Measurements from ENCODE around the gene SPX. TPM values are rescaled to one million over a fixed set of nuclear protein-coding genes. Genes with fewer than 3 reads are reported as not detected.

The SPX gene
- total and polyA plus RNA-seq, 2 donors (not counting 3 experiments of a cell fraction or from before 2014, with no cell fraction given), result 0.06 TPM; not detected in 1

GRCh38 chr12:21529456-21529855 is 3.4 kb downstream of the SPX start:
- CTCF ChIA-PET, result no interaction called here
- no peak overlapping the region for H3K4me3 ChIP-seq (replicated peaks in 1 of 3; ENCODE audit: insufficient read depth in 1 of 3, low read depth in 1 of 3, low read length in 3 of 3)

More at GRCh38 chr12:21529456-21529855, 3.4 kb downstream of the SPX start:
- Histone ChIP-seq H3K27ac (ENCODE audit: insufficient read depth, low read depth, low read length) (no peak overlapping the region), H4K20me1 (replicated peaks; ENCODE audit: control insufficient read depth, extremely low read depth, insufficient read depth, low read length) (no peaks in the 10 kb centered on the region), H3K27me3 (ENCODE audit: control insufficient read depth in 2 of 2, insufficient read depth in 2 of 2, low read length in 2 of 2) (peaks cover 12 to 39% of the 10 kb centered on the region in 2 experiments), H3K9me3 (replicated peaks; ENCODE audit: control insufficient read depth, insufficient read depth, low read length) (no peaks in the 10 kb centered on the region), H3K4me2 (ENCODE audit: insufficient read depth, low read length) (no peak overlapping the region), H3K9me1 (replicated peaks; ENCODE audit: control insufficient read depth, extremely low read depth, insufficient read depth, low read length) (no peaks in the 10 kb centered on the region), H3K4me1 (ENCODE audit: control insufficient read depth, extremely low read depth, insufficient read depth, low read length) (peaks cover 12% of the 10 kb centered on the region), H2AFZ (ENCODE audit: low read depth, low read length) (no peak overlapping the region), H3K79me2 (ENCODE audit: control insufficient read depth, insufficient read depth, low read length) (no peaks in the 10 kb centered on the region), H3K9ac (replicated peaks; ENCODE audit: extremely low read depth, insufficient read depth, low read length) (no peak overlapping the region), H3K36me3 (ENCODE audit: control insufficient read depth in 2 of 2, extremely low read depth in 1 of 2, insufficient read depth in 2 of 2, low read length in 2 of 2) (no peaks in the 10 kb centered on the region)
- TF ChIP-seq MYC (IDR thresholded peaks at IDR 0.05; ENCODE audit: low read depth, low read length) (no peak), MAX (IDR thresholded peaks at IDR 0.05; ENCODE audit: insufficient read depth, insufficient read length) (no peak), CTCF (IDR thresholded peaks at IDR 0.05; ENCODE audit: extremely low read depth in 1 of 2, insufficient read depth in 1 of 2, low read depth in 1 of 2, low read length in 2 of 2) (no peak), FOS (IDR thresholded peaks at IDR 0.05; ENCODE audit: borderline replicate concordance, insufficient read depth, low read length) (no peak), GATA2 (IDR thresholded peaks at IDR 0.05; ENCODE audit: insufficient read depth, insufficient read length, low read depth, low read length) (no peak), POLR2AphosphoS5 (IDR thresholded peaks at IDR 0.05; ENCODE audit: insufficient read depth, low read depth, low read length) (no peak), JUN (IDR thresholded peaks at IDR 0.05; ENCODE audit: borderline replicate concordance, insufficient read depth, insufficient read length, low read depth) (no peak), EZH2 (IDR thresholded peaks at IDR 0.05; ENCODE audit: borderline replicate concordance, low read depth, low read length, severe bottlenecking) (no peak), POLR2A (IDR thresholded peaks at IDR 0.05; ENCODE audit: low read depth, low read length) (no peak)
- DNase-seq (ENCODE audit: low read depth, low spot score), result no peak
- dilution Hi-C loops (cut with MboI; ENCODE audit: extremely low pct_ligation_motif_present, low sequenced_read_pairs), result no loop called here
- intact Hi-C loops (cut with micrococcal nuclease), result no loop called here
- no peak for FAIRE-seq
- POLR2A ChIA-PET, result no interaction called here
- no TSS peak for BruUV-seq (replicated peaks)

Data from endothelial cell of umbilical vein (primary cell).